HG03457 (cell line): ENCODE data around the gene ADAM23.
"Not testable (repeated sequence)": the region's sequence is repeated elsewhere in the genome, so short reads cannot be mapped to it uniquely, and the experiment has no call there.

Experiments
- ATAC-seq: cut with Tn5 transposase; IDR thresholded peaks from one replicate; pipeline ENCODE4 v1.9.1; 2021; ENCODE audit warnings: moderate number of reproducible peaks; ENCODE audit not compliant: unreplicated experiment

Gene ADAM23, protein sequence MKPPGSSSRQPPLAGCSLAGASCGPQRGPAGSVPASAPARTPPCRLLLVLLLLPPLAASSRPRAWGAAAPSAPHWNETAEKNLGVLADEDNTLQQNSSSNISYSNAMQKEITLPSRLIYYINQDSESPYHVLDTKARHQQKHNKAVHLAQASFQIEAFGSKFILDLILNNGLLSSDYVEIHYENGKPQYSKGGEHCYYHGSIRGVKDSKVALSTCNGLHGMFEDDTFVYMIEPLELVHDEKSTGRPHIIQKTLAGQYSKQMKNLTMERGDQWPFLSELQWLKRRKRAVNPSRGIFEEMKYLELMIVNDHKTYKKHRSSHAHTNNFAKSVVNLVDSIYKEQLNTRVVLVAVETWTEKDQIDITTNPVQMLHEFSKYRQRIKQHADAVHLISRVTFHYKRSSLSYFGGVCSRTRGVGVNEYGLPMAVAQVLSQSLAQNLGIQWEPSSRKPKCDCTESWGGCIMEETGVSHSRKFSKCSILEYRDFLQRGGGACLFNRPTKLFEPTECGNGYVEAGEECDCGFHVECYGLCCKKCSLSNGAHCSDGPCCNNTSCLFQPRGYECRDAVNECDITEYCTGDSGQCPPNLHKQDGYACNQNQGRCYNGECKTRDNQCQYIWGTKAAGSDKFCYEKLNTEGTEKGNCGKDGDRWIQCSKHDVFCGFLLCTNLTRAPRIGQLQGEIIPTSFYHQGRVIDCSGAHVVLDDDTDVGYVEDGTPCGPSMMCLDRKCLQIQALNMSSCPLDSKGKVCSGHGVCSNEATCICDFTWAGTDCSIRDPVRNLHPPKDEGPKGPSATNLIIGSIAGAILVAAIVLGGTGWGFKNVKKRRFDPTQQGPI

DNA sequence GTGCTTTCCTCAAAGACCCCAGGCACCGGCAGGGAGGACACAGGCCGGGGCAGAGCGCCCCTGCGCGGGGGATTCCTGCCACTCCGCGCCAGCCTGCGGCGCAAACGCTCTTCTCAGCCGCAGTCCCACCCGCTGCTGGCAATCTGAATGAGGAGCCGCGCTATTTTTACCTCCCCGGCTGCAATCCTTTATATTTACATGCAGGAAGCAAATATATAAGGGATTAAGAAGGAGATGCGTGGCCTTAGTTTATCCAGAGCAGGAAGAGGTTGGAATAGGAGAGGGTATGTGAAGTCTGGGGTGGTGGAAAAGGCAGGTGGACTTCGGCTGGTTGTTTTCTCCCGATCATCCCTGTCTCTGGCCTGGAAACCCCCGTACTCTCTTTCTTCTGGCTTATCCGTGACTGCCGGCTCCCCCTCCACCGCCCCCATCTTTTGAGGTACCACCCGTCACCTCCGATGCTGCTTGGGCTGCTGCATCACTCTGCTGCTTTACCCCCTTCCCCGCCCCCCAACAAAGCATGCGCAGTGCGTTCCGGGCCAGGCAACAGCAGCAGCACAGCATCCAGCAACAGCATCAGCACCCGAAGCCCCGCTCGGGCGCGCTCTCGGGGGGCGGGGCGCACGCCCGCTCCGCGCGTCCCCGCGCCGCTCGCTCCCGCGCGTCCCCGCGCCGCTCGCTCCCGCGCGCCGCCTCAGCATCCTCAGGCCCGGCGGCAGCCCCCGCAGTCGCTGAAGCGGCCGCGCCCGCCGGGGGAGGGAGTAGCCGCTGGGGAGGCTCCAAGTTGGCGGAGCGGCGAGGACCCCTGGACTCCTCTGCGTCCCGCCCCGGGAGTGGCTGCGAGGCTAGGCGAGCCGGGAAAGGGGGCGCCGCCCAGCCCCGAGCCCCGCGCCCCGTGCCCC, at the start of gene ADAM23:
Gene ADAM23 (plus strand): TSS at position 700 of the 902 bp plus-strand sequence. CDS start 335 bp downstream, outside the sequence.
- ATAC-seq = no peak

DNA sequence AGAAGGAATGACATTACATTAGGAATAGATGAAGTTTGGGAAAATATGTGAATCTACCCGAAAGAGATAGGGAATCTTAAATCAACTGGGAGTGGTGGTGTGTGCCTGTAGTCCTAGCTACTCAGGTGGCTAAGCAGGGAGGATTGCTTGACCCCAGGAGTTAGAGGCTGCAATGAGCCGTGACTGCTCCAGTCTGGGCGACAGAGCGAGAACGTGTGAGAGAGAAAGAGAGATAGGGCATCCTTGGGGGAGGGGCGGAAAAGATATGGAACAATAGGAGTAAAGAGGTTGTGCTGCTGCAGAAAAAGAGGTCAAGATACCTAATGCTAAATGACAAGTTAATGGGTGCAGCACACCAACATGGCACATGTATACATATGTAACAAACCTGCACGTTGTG, 47.1 kb upstream of the ADAM23 start:
- ATAC-seq = no peak

DNA sequence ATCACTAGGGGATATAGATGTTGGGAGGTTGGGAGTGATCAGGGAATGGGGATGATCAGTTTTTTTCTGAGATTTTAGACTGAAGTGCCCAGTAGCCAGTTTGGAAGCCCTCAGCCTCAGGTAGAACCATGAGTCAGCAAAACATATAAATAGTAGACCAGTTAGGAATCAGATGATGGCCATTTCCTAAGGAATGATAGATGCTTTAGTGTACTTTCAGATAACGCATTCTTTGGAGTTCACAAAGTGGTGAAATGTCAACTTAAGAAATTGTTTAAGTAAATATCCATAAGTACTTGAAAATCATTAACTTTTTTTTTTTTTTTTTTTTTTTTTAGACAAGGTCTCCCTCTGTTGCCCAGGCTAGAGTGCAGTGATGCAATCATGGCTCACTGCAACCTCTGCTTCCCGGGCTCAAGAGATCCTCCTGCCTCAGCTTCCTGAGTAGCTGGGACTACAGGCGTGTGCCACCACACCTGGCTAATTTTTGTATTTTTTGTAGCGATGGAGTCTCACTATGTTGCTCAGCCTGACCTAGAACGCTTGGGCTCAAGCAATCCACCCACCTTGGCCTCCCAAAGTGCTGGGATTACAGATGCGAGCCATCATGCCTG, 40.3 kb upstream of the ADAM23 start:
- ATAC-seq = not testable (repeated sequence)

DNA sequence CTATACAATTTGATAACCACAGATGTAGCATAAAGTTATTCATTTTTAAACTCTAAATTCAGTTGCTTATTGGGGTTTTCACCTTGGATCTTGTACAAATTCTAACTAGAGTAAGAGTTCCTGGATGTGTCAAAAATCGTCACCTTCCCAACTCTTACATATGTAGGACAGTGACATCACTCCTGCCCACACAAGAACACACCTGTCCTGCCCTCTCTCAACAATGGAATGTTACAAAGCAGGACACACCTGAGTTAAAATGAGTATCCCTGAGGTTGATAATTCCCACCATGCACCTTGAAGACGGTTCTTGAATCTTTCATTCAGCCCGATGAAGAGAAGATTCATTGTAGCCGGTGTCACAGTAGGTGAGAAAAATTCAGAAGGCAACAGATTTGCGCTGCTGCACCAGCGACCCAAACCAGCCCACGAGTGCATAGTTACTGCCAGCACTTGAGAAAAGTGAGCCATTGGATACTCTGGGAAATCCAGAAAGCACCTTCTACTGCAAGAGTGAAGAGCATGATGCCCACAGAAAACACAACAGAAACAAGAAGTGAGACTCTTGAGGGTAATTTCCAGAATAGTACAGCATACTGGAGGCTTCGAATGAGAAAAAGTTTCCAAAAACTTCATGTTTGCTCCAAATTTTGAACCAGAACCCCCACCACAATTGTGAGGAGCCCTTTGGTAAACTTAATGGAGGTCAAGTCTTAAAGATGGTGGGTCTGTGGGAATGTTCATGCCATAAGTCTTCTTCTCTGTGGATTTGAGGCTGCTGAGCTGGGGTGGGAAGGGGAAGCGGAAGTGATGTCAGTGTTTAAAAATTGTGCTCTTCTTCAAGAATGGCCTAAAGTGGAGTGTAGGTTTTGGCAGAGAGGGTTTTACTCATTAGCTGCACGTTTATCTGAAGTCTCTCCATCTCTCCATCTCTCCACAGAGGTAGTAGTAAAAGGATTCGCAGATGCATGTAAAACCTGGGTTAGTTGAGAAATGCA, 34.7 kb upstream of the ADAM23 start:
- peak; percentile 89 for ATAC-seq

DNA sequence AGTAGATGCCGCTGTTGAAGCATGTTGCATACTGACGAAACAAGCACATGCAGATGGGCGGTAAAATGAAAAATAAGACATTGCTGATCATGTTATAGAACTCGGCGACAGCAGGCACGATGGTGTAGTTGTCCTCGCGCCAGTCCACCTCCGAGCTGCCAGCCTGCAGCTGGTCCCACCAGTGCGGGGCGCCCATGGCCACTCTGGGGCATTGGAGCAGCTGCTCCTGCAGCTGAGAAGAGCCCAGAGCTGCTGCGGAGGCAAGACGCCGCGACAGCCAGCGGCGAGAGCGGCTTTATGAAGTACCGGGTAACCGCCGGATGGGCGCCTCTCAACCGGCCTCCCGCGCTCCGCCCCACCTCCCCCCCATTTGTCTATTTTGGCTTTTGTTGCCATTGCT, 32.6 kb upstream of the ADAM23 start:
- ATAC-seq = no peak

DNA sequence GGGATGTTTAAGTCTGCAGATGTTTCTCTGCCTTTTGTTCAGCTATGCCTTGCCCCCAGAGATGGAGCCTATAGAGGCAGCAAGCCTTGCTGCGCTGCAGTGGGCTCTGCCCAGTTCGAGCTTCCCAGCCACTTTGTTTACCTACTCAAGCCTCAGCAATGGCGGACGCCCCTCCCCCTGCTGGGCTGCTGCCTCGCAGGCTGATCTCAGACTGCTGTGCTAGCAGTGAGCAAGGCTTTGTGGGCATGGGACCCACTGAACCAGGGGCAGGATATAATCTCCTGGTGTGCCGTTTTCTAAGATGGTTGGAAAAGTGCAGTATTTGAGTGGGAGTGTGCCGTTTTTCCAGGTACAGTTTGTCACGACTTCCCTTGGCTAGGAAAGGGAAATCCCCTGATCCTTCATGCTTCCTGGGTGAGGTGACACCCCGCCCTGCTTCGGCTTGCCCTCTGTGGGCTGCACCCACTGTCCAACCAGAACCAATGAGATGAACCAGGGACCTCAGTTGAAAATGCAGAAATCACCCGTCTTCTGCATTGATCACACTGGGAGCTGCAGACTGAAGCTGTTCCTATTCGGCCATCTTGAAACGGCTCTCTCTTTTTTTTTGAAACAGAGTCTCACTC, 27.6 kb upstream of the ADAM23 start:
- ATAC-seq = no peak

DNA sequence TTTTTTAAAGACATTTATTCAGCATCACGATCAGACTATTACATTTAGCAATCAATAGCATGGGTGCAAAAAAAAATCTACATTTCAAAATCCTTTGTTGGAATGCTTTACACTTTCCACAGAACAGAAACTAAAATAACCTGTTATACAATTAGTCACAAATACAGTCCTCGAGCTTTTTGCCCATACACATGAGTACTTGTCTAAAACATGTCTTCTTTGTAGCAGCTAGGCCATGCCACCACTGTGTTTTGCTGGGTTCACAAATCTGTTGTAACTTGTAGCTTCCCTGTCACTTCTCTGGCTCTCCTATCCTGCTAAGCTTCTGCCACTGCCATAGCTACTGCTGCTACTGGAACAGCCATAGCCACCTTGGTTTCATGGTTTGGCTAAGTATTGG, 24.4 kb upstream of the ADAM23 start:
- no peak for ATAC-seq

DNA sequence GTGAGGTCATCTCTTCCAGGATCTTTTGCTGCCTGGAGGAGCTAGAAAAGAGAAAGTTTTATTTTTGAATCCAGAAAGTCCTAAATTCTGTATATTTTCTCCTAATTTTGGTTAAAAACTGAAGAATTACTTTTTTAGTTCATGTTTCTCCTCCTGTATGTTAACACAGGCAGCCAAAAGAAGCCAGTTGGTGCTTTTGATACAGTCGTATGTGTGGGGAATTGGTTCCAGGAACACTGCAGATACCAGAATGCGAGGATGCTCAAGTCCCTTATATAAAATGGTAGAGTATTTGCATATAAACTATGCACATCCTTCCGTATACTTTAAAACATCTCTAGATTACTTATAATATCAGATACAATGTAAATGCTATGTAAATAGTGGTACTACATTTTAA, 22.6 kb upstream of the ADAM23 start:
- ATAC-seq = no peak

DNA sequence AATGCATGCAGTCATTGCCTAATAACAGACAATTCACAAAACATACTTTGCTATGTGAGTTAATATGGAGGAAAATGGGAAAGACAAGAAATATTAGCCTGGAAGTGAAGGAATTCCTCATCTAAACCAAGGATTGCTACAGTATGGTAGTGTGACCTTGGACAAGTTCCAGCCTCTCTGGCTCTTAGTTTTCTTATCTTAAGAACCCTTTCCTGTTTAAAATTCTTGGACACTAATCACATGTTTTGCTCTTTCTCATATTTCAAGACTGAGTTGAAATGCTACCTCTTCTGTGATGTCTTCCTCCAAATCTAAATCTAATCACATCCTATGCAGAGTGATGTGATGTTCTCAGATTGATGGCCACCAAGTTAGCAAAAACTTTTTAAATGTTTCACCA, 20.8 kb upstream of the ADAM23 start:
- ATAC-seq = no peak

DNA sequence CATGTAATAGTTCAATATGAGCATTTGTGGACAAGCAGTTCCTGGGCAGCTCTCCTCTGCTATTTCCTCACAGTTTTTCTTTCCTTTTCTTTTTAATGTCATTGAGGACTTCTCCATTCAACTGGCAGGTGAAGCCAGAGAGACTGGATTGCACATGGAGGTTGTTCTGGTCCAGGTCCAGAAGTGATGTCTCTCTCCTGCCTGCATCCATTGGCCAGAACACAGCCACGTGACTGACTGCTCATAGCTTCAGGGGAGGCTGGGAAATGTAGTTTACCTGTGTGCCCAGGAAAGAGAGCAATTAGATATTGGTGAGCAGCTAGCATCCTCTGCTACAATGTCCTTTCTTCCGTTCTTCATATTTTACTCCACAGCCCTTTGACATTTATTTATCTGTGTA, 20.2 kb upstream of the ADAM23 start:
- ATAC-seq = no peak

DNA sequence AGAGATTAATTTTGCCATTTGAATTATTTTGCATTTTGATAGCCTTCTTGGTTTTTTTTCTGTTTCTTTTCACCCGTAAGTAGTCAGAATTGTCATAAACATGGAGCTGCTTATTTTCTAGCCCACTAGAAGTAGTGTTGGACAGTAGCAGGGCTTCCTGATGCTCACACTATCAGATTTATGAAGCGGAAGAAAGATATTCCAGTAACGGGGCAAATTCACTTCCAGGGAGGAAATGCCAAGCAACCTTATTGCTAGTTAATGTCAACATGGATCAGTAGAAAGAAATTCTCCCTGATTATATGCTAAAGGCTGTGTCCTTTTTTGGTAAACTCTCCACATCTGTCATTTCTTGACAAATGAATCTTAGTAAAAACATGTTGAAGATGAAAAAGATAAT, 19.2 kb upstream of the ADAM23 start:
- no peak for ATAC-seq

DNA sequence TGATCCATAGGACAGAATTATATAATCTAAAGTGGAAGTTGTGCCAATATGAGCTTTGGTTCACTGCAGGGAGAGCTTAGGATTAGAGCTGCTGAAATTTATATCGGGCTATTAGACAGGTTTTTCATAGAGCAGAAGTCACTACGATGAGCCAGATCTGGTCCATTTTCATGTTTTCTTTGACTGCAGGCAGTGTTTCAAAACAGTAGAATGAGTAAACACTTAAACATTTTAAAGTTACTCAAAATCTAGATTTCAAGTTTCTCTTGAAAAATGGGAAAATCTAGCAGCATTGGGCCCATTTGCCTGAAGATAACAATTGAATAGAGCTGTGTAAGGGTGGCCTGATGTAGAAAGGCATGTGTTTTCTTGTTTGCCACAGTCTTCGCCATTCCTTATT, 14.5 kb upstream of the ADAM23 start:
- no peak for ATAC-seq

DNA sequence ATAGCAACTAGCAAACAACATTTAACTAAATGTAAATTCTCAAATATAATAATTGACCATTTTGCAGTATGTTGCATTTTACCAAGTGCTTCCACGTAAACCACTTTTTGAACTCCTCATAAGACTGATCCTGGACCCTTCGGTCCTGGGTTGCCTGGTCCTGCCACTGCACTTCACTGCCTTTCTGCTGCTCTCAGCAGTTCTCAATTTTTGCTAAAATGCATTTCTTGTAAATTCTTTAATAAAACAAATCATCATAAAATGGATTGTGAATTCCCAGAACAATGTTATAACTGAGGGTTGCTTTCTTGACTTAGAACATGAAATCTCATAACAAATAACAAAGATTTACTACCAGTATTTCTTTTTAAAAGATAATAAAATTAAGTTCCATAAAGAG, 12.9 kb upstream of the ADAM23 start:
- no peak for ATAC-seq

DNA sequence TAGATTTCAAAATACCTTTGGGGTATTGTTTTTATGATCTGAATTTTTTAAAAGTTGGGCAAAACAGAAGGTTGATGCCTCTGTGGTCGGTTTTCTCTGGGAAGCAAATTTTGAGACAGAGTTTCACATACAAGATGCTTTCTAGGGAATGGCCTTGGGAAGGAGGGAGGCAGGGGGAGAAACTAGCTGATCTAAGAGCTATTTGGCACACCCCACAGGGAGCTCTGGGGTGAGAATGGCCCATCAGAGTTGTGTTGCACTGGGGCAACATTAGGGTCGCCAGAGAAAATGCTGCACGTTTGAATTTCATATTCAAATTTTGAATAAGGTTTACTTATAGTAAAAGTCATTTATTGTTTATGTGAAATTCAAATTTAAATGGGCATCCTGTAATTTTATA, 11.9 kb upstream of the ADAM23 start:
- ATAC-seq = no peak

DNA sequence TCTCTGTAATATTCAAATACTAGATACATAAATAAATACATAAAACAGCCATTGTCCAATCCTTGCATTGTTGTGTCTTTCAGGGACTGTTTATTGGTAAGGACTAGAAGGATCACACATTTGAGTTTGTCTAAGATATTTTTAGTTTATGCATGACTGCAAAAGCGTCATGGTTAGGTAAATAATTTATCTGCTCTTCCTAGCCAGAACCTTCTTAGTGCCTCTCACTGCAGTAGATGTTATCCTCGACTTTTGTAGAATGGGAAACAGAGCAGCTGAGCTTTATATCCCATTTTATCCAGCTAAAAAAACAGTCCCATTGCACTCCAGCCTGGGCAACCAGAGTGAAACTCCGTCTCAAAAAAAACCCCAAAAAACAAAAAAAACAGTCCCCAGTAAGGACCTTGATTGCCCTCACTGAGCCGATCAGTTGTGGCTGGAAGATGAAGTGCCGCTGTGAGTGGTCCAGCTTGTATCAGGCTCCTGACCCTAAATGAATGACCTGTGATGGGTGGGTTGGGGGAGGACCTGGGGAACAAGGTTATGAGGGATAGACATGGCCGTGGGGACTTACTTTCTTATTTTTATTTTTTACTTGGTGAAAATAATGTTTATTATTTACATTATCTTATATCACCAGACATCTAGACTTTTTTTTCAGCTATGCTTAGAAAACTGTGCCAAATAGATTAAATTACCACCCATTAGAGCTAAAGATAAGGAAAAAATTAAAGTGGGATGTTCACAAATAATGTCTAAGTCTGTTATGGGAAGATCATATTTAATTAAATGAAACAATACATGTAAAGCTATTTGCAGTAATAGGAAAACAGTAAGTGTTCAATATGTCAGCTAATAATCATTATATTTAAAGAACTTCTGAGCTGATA, 10.9 kb upstream of the ADAM23 start:
- no peak for ATAC-seq

DNA sequence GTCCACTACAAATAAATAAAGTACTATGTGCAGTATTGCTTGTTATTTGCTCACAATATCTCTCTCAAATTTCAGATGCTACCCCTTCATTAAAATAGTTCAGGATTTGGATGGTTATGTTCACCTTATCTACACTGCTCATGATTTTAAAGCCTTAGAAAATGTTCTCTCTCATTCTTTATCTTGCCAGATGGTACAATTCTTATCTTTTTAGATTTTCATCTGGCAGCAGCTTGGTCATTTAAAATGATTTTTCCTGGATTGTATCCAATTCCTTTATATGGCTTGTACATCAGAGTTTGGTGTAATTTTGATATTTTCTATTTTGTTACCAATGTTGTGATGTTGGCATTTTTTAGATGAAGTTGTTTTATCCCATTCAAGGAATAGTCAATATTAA, 10.1 kb upstream of the ADAM23 start:
- no peak for ATAC-seq

DNA sequence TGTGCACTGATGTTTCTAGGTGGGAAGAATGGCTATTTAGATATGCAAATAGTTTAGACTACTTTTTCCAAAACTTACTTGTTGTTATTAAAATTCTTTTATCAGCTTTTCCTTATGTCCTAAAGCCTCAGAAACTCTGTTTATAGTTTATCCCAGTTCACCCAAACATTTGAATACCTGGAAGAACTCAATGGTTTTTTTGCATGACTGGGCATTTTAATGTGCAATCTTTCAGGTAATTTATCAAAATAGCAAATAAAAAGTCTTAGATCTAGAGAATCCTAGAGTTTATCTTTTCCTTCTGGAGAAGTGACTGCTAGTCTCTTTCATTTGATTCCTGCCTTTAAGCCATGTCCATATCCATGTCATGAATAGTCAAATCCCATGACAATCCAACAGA, 9.6 kb upstream of the ADAM23 start:
- no peak for ATAC-seq

DNA sequence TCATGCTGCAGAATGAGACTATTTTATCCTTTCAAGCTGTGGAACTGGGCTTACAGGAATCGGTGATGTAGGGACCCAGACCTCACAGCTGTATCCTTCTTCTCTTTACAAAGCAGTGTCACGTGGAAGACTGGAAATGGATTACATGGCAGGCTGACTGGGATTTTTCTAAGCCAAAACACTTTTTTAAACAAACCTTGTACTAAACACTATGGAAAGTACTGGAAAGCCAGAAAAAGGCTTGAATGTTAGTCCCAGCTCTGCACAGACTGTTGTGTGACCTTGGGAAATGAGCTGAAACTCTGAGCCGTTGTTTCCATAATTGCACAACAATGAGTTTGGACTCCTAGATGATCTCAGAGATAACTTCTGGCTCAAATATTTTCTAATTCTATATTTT, 7.6 kb upstream of the ADAM23 start:
- ATAC-seq = no peak
